Panc1 (cell line): Measurements from ENCODE around the gene RBPJL. TPM values are rescaled to one million over a fixed set of nuclear protein-coding genes. Genes with fewer than 3 reads are reported as not detected.
A peak's percentile ranks its signal among the peaks of the same experiment; 100 is the strongest.

Experiments
- ATAC-seq: fragments of 200-7000 bp; cut with Tn5 transposase; 2 replicates; pipeline ENCODE4 v1.9.1; 2020; ENCODE audit warnings: mild to moderate bottlenecking, moderate library complexity
- BruUV-seq: library from RNA; stranded (reverse); fragments of 400-500 nt; replicated peaks from 2 replicates; lab custom pipeline; 2021; lab: Mats Ljungman, UMichigan
- CTCF ChIA-PET: fragments of 300-600 bp; sonication (Branson Sonifier 250); formaldehyde crosslinking; loops from one replicate; lab custom pipeline; 2022; ENCODE audit warnings: antibody characterized with exemption; lab: Charles Lee
- POLR2A ChIA-PET: fragments of 300-600 bp; sonication (Branson Sonifier 250); formaldehyde crosslinking; loops from one replicate; lab custom pipeline; 2022; ENCODE audit warnings: antibody characterized with exemption; lab: Charles Lee
- DNase-seq: peaks from one replicate; pipeline ENCODE4 v3.0.0-alpha.2; 2010; ENCODE audit warnings: low read depth, low spot score
- H3K27ac ChIP-seq: 2 replicates; pipeline ENCODE4 v1.5.1; 2011; ENCODE audit warnings: mild to moderate bottlenecking, low read length, inconsistent platforms
- H3K27me3 ChIP-seq: fragments of 200-500 bp; sonication (Bioruptor generic); 2 replicates; pipeline ENCODE4 v1.6.0; 2014; ENCODE audit warnings: low read length, inconsistent platforms; ENCODE audit not compliant: control insufficient read depth, insufficient read depth
- H3K36me3 ChIP-seq: fragments of 200-500 bp; sonication (Bioruptor generic); 2 replicates; pipeline ENCODE4 v1.5.1; 2014; ENCODE audit warnings: inconsistent platforms, mild to moderate bottlenecking, low read length, moderate library complexity; ENCODE audit not compliant: control insufficient read depth, insufficient read depth
- H3K4me1 ChIP-seq: 2 replicates; pipeline ENCODE4 v1.5.1; 2011; ENCODE audit warnings: inconsistent platforms, mild to moderate bottlenecking, low read length, moderate library complexity; ENCODE audit not compliant: control insufficient read depth, insufficient read depth
- H3K4me3 ChIP-seq, 2 experiments: 2 replicates each; pipeline ENCODE4 v1.5.1; 2011 to 2012; ENCODE audit warnings: low read depth in 2 of 2, low read length in 2 of 2, mild to moderate bottlenecking in 2 of 2, inconsistent platforms in 1 of 2, moderate library complexity in 1 of 2
- H3K9me3 ChIP-seq: fragments of 200-500 bp; sonication (Bioruptor generic); 2 replicates; pipeline ENCODE4 v1.5.1; 2014; ENCODE audit warnings: low read depth, mild to moderate bottlenecking, inconsistent platforms, low read length, moderate library complexity; ENCODE audit not compliant: control insufficient read depth, insufficient read depth
- CTCF ChIP-seq: fragments of 450-650 bp; IDR thresholded peaks from 2 replicates; pipeline ENCODE4 v1.5.1; 2017; ENCODE audit warnings: mild to moderate bottlenecking
- POLR2AphosphoS5 ChIP-seq: IDR thresholded peaks from 2 replicates; pipeline ENCODE4 v1.6.1; 2012; ENCODE audit warnings: mild to moderate bottlenecking, low read depth, low read length, moderate library complexity
- REST ChIP-seq, 2 experiments: IDR thresholded peaks; 2 replicates each; pipeline ENCODE4 v1.6.1; 2011 to 2012; ENCODE audit warnings: low read depth in 2 of 2, control low read depth in 1 of 2, low read length in 1 of 2, mild to moderate bottlenecking in 1 of 2, moderate library complexity in 1 of 2; ENCODE audit not compliant: insufficient read depth in 1 of 2
- SIN3A ChIP-seq: IDR thresholded peaks from 2 replicates; pipeline ENCODE4 v1.6.1; 2012; ENCODE audit warnings: low read depth, mild to moderate bottlenecking, low read length, moderate library complexity, borderline replicate concordance; ENCODE audit not compliant: insufficient read depth
- TCF7L2 ChIP-seq: IDR thresholded peaks from 2 replicates; pipeline ENCODE4 v1.6.1; 2011; ENCODE audit warnings: mild to moderate bottlenecking, low read depth, low read length, inconsistent platforms
- in situ Hi-C: cut with HindIII; loops from 2 replicates; pipeline ENCODE4 v1.10.0; 2016; ENCODE audit warnings: low sequenced_read_pairs, low pct_unique_long_range_greater_than_20kb
- intact Hi-C: fragments of 100-400 bp; cut with micrococcal nuclease; formaldehyde crosslinking; loops from one replicate; pipeline ENCODE4 v1.10.0; 2022; ENCODE audit not compliant: unreplicated experiment
- total RNA-seq: library from RNA; stranded (reverse); gene quantifications from one replicate; pipeline ENCODE4 v1.2.1, GENCODE V29; 2021; ENCODE audit not compliant: unreplicated experiment

RBPJL gene
- total RNA-seq, 1 experiment from 2014 or later, result 0.18 TPM

- peaks cover 4% of the 10 kb centered on the region; the same call in 1 of the 2 replicates for H3K4me1 ChIP-seq
- H3K9me3 ChIP-seq, result no peaks in the 10 kb centered on the region
- ATAC-seq (peak; percentile 90), DNase-seq (no peak)
- intact Hi-C loops, result no loop called here
- TF ChIP-seq CTCF, result peak; percentile 97
- no peak for TF ChIP-seq REST (IDR thresholded peaks at IDR 0.05; ENCODE audit: insufficient read depth in 1 of 2, low read depth in 2 of 2, low read length in 1 of 2)
- H3K27ac ChIP-seq, result no peak overlapping the region
- H3K4me3 ChIP-seq, result peak overlapping the region in 1 of 2 experiments; percentile 26; a peak in 2 of 4 replicates
- no TSS peak for BruUV-seq
- ChIA-PET POLR2A (interaction anchor here (0.7 kb wide), 1 partner anchor 20 kb away, joined by 3 read pairs; no protein-coding TSS in a partner anchor), CTCF (interaction anchor here (0.5 to 1.1 kb wide), 9 partner anchors 8 to 610 kb away, joined by 3 to 10 read pairs (median 3); no protein-coding TSS in a partner anchor)
- H3K27me3 ChIP-seq, result no peaks in the 10 kb centered on the region
- in situ Hi-C loops, result no loop called here
- no peaks in the 10 kb centered on the region for H3K36me3 ChIP-seq
Measured at GRCh38 chr20:45311589-45312211, 5.1 kb downstream of the RBPJL start.

- in situ Hi-C loops, result no loop called here
- no TSS peak for BruUV-seq
- intact Hi-C loops, result no loop called here
- Histone ChIP-seq H3K9me3 (no peaks in the 10 kb centered on the region), H3K27ac (no peak overlapping the region), H3K27me3 (no peaks in the 10 kb centered on the region), H3K4me1 (peaks cover 4% of the 10 kb centered on the region; the same call in 1 of the 2 replicates), H3K36me3 (no peaks in the 10 kb centered on the region), H3K4me3 (no peak overlapping the region)
- POLR2A ChIA-PET, result no interaction called here
- ATAC-seq (no peak), DNase-seq (no peak)
- TF ChIP-seq SIN3A (no peak), REST (IDR thresholded peaks at IDR 0.05; ENCODE audit: insufficient read depth in 1 of 2, low read depth in 2 of 2, low read length in 1 of 2) (no peak), CTCF (no peak), TCF7L2 (no peak), POLR2AphosphoS5 (no peak)
- CTCF ChIA-PET, result interaction anchor here (0.5 to 1.1 kb wide), 11 partner anchors 8 to 611 kb away, joined by 3 to 11 read pairs (median 4); no protein-coding TSS in a partner anchor
Measured at GRCh38 chr20:45312241-45312640, 5.6 kb downstream of the RBPJL start.
